Skeletal muscle satellite cell (primary cell): ENCODE results near the gene SLC22A16. TPM values are rescaled to one million over a fixed set of nuclear protein-coding genes. Genes with fewer than 3 reads are reported as not detected.

Experiments used
- H3K27me3 ChIP-seq: 2 replicates; pipeline ENCODE4 v1.7.0; 2013; ENCODE audit warnings: low read length; ENCODE audit not compliant: control insufficient read depth, insufficient read depth
- H3K36me3 ChIP-seq: 2 replicates; pipeline ENCODE4 v1.7.0; 2013; ENCODE audit warnings: mild to moderate bottlenecking, control low read depth, low read length; ENCODE audit not compliant: insufficient read depth
- H3K4me1 ChIP-seq: 2 replicates; pipeline ENCODE4 v1.7.0; 2013; ENCODE audit warnings: low read length; ENCODE audit not compliant: control insufficient read depth, insufficient read depth
- H3K4me2 ChIP-seq: 2 replicates; pipeline ENCODE4 v1.7.0; 2013; ENCODE audit warnings: mild to moderate bottlenecking, low read length
- H3K4me3 ChIP-seq: 2 replicates; pipeline ENCODE4 v1.7.0; 2013; ENCODE audit warnings: low read length
- H3K9ac ChIP-seq: 2 replicates; pipeline ENCODE4 v1.7.0; 2013; ENCODE audit warnings: mild to moderate bottlenecking, low read depth, low read length, moderate library complexity
- H3K9me3 ChIP-seq: replicated peaks from 2 replicates; pipeline ENCODE4 v1.7.0; 2013; ENCODE audit warnings: mild to moderate bottlenecking, control low read depth, low read length
- total RNA-seq: library from RNA; depleted of rRNA; stranded (reverse); fragments of >200 nt; gene quantifications from 2 replicates; pipeline ENCODE4 v1.2.3, GENCODE V29; 2012; rRNA removed

The SLC22A16 gene, protein sequence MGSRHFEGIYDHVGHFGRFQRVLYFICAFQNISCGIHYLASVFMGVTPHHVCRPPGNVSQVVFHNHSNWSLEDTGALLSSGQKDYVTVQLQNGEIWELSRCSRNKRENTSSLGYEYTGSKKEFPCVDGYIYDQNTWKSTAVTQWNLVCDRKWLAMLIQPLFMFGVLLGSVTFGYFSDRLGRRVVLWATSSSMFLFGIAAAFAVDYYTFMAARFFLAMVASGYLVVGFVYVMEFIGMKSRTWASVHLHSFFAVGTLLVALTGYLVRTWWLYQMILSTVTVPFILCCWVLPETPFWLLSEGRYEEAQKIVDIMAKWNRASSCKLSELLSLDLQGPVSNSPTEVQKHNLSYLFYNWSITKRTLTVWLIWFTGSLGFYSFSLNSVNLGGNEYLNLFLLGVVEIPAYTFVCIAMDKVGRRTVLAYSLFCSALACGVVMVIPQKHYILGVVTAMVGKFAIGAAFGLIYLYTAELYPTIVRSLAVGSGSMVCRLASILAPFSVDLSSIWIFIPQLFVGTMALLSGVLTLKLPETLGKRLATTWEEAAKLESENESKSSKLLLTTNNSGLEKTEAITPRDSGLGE
- total RNA-seq: not detected in 2 replicates

- Histone ChIP-seq H3K27me3 (peaks cover 55% of the 10 kb centered on the region), H3K4me3 (peak within 1 kb of the TSS; percentile 61)
Measured at GRCh38 chr6:110476046-110476849, at the start of gene SLC22A16. TSS of gene SLC22A16 (minus strand) at chr6:110476613. CDS start at chr6:110476574, 39 bp downstream.

GRCh38 chr6:110525001-110525400 lies 48.6 kb upstream of the SLC22A16 start:
- no peaks in the 10 kb centered on the region for H3K36me3 ChIP-seq
- H3K9me3 ChIP-seq: no peaks in the 10 kb centered on the region
- H3K9ac ChIP-seq: no peak overlapping the region
- H3K27me3 ChIP-seq: no peaks in the 10 kb centered on the region
- H3K4me1 ChIP-seq: peaks cover 23% of the 10 kb centered on the region
- H3K4me2 ChIP-seq: no peak overlapping the region
- no peak overlapping the region for H3K4me3 ChIP-seq

More at GRCh38 chr6:110476046-110476849, at the start of gene SLC22A16:
- no peak within 1 kb of the TSS for H3K9ac ChIP-seq
- H3K4me2 ChIP-seq: peak within 1 kb of the TSS; percentile 79
- no peaks in the 10 kb centered on the region for H3K4me1 ChIP-seq
- H3K36me3 ChIP-seq: no peaks in the 10 kb centered on the region
- peaks cover 3% of the 10 kb centered on the region for H3K9me3 ChIP-seq

DNA sequence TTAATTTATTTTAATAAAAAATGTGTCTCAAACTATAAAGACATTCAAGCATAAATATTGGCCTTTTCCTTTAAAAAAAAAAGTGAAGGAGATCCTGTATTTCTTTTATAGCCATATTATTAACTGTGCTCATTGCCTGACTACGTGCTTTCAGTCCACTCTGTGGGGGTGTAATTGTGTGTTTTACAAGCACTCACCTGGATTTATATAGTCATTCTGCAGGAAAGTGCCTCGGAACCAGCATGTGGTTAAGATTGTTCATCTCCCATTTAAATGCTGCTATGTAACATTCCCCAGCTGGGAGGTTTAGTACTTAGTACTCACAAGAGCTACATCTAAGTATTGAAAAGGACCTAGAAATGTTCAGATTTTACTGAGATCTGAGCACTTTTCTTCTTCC lies 47.9 kb upstream of the SLC22A16 start:
- peaks cover 16% of the 10 kb centered on the region for H3K4me1 ChIP-seq
- H3K9ac ChIP-seq: no peak overlapping the region
- H3K27me3 ChIP-seq: no peaks in the 10 kb centered on the region
- H3K4me2 ChIP-seq: no peak overlapping the region
- no peaks in the 10 kb centered on the region for H3K9me3 ChIP-seq
- H3K4me3 ChIP-seq: no peak overlapping the region
- no peaks in the 10 kb centered on the region for H3K36me3 ChIP-seq

DNA sequence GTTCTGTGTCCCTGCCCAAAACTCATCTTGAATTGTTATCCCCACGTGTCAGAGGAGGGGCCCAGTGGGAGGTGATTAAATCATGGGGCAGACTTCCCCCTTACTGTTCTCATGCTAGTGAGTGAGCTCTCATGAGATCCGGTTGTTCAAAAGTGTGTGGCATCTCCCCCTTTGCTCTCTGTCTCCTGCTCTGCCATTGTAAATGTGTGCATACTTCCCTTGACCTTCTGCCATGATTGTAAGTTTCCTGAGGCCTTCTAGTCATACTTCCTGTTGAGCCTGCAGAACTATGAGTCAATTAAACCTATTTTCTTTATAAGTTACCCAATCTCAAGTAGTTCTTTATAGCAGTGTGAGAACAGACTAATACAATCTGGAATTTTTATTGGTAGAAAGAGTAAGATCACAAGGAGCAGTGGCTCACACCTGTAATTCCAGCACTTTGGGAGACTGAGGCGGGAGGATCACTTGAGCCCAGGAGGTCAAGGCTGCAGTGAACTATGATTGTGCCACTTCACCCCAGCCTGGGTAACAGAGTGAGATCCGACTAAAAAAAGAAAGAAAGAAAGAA lies 47.1 kb upstream of the SLC22A16 start:
- peaks cover 8% of the 10 kb centered on the region for H3K4me1 ChIP-seq
- H3K9me3 ChIP-seq: no peaks in the 10 kb centered on the region
- H3K4me3 ChIP-seq: no peak overlapping the region
- no peak overlapping the region for H3K9ac ChIP-seq
- no peaks in the 10 kb centered on the region for H3K27me3 ChIP-seq
- H3K36me3 ChIP-seq: no peaks in the 10 kb centered on the region
- H3K4me2 ChIP-seq: no peak overlapping the region

GRCh38 chr6:110522427-110522826 lies 46.0 kb upstream of the SLC22A16 start:
- H3K9ac ChIP-seq: no peak overlapping the region
- no peaks in the 10 kb centered on the region for H3K36me3 ChIP-seq
- H3K9me3 ChIP-seq: no peaks in the 10 kb centered on the region
- H3K4me2 ChIP-seq: no peak overlapping the region
- H3K4me3 ChIP-seq: no peak overlapping the region
- peaks cover 7% of the 10 kb centered on the region for H3K4me1 ChIP-seq
- no peaks in the 10 kb centered on the region for H3K27me3 ChIP-seq

- H3K27me3 ChIP-seq: no peaks in the 10 kb centered on the region
- H3K36me3 ChIP-seq: no peaks in the 10 kb centered on the region
- no peak overlapping the region for H3K4me3 ChIP-seq
- H3K4me2 ChIP-seq: no peak overlapping the region
- no peaks in the 10 kb centered on the region for H3K9me3 ChIP-seq
- H3K4me1 ChIP-seq: peaks cover 13% of the 10 kb centered on the region
- H3K9ac ChIP-seq: no peak overlapping the region
Measured at GRCh38 chr6:110520992-110521543, 44.7 kb upstream of the SLC22A16 start.

DNA sequence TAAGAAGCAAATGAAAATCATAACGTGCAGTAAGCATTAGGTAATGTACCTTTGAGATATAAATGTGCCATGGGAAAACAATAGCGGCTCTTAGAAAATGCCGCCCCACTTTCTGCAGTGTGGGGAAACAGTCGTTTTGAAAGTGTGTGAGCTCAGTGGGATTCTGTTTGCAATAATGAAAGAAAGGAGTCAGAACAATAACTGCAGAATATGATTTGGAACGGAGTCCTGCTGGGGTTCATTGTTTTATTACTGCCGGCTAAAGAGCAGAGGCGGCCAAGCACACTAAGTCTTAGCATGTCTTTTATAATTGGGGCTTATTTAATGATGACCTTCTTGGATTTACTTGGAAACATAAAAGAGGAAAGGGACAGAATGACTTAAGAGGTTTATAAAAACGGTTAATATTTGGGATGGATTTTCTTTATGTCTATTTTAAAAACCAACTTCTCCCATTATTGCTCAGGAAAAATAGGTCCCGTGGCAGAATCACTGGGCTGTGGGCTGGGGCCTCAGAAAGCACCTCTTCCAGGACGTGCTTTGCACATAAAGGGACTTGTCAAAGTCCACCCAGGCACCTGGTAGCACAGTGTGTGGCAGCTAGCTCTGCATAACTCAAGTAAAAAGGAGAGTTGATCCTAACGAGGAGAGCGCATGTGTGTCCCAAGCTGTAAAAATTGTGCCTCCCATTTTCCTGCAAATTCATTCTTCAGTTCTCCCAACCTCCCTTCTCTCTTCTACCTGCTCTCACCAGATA lies 44.0 kb upstream of the SLC22A16 start:
- no peak overlapping the region for H3K9ac ChIP-seq
- no peaks in the 10 kb centered on the region for H3K36me3 ChIP-seq
- H3K9me3 ChIP-seq: no peaks in the 10 kb centered on the region
- H3K27me3 ChIP-seq: no peaks in the 10 kb centered on the region
- H3K4me1 ChIP-seq: peaks cover 13% of the 10 kb centered on the region
- H3K4me3 ChIP-seq: no peak overlapping the region
- no peak overlapping the region for H3K4me2 ChIP-seq

- Histone ChIP-seq H3K27me3 (no peaks in the 10 kb centered on the region), H3K9me3 (no peaks in the 10 kb centered on the region), H3K9ac (no peak overlapping the region), H3K4me3 (no peak overlapping the region), H3K36me3 (no peaks in the 10 kb centered on the region), H3K4me1 (peaks cover 18% of the 10 kb centered on the region), H3K4me2 (no peak overlapping the region)
Measured at GRCh38 chr6:110517601-110518281, 41.3 kb upstream of the SLC22A16 start.

DNA sequence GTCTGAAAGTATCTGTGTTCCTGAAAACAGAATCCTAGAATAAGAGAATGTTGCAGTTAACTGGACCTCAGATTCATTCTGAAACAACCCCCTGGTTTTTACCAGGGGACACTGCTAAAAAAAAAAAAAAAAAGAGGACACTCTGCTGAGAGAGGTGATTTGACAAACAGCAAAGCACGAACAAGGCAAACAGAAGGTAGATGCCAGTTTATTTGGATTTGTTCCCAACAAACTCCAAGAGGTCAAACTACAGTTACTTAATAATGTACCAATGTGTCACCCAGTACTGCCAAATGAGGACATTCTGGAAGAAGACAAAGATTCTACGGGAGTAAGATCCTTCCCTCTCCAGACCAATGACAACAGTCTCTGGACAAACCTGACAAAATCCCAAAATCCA lies 40.6 kb upstream of the SLC22A16 start:
- Histone ChIP-seq H3K4me2 (no peak overlapping the region), H3K9ac (no peak overlapping the region), H3K4me3 (no peak overlapping the region), H3K36me3 (no peaks in the 10 kb centered on the region), H3K4me1 (peaks cover 21% of the 10 kb centered on the region), H3K9me3 (no peaks in the 10 kb centered on the region), H3K27me3 (no peaks in the 10 kb centered on the region)

DNA sequence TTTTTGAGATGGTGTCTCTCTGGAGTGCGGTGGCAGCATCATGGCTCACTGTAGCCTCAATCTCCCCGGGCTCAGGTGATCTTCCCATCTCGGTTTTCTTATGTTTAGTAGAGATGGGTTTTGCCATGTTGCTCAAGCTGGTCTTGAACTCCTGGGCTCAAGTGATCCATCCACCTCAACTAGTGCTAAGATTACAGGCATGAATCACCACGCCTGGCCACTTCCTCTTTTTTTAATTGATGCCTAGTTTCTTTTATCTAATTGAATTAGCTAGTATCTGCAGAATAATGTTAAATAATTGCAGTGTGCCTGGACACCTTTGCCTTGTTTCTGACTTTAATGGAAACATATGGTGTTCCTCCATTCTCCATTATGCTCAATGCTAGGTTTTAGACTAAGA lies 38.4 kb upstream of the SLC22A16 start:
- Histone ChIP-seq H3K36me3 (no peaks in the 10 kb centered on the region), H3K4me1 (peaks cover 32% of the 10 kb centered on the region), H3K9me3 (no peaks in the 10 kb centered on the region), H3K27me3 (peaks cover 6% of the 10 kb centered on the region), H3K4me3 (no peak overlapping the region), H3K9ac (no peak overlapping the region), H3K4me2 (no peak overlapping the region)
